Measurements from ENCODE around the gene NIM1K.

DNA sequence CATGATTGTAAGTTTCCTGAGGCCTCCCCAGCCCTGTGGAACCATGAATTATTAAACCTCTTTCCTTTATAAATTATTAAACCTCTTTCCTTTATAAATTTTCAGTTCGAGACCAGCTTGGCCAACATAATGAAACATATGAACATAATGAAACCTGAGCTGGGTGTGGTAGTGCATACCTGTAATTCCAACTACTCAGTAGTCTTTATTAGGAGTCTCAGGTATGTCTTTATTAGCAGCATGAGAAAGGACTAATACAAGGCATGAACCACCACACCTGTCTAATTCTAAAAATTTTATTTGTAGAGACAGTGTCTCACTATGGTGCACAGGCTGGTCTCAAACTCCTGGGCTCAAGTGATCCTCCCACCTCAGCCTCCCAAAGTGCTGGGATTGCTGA lies 27.1 kb downstream of the NIM1K start:
- TF ChIP-seq, protein P1, sequence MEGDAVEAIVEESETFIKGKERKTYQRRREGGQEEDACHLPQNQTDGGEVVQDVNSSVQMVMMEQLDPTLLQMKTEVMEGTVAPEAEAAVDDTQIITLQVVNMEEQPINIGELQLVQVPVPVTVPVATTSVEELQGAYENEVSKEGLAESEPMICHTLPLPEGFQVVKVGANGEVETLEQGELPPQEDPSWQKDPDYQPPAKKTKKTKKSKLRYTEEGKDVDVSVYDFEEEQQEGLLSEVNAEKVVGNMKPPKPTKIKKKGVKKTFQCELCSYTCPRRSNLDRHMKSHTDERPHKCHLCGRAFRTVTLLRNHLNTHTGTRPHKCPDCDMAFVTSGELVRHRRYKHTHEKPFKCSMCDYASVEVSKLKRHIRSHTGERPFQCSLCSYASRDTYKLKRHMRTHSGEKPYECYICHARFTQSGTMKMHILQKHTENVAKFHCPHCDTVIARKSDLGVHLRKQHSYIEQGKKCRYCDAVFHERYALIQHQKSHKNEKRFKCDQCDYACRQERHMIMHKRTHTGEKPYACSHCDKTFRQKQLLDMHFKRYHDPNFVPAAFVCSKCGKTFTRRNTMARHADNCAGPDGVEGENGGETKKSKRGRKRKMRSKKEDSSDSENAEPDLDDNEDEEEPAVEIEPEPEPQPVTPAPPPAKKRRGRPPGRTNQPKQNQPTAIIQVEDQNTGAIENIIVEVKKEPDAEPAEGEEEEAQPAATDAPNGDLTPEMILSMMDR (IDR thresholded peaks at IDR 0.05): no peak
- no peak for TF ChIP-seq POLR2A (IDR thresholded peaks at IDR 0.05)
- TF ChIP-seq POLR2AphosphoS5 (IDR thresholded peaks at IDR 0.05): no peak

Measured in transverse colon (tissue), 4 donors.